Measurements from ENCODE around the gene OR51G2.

Gene OR51G2

DNA sequence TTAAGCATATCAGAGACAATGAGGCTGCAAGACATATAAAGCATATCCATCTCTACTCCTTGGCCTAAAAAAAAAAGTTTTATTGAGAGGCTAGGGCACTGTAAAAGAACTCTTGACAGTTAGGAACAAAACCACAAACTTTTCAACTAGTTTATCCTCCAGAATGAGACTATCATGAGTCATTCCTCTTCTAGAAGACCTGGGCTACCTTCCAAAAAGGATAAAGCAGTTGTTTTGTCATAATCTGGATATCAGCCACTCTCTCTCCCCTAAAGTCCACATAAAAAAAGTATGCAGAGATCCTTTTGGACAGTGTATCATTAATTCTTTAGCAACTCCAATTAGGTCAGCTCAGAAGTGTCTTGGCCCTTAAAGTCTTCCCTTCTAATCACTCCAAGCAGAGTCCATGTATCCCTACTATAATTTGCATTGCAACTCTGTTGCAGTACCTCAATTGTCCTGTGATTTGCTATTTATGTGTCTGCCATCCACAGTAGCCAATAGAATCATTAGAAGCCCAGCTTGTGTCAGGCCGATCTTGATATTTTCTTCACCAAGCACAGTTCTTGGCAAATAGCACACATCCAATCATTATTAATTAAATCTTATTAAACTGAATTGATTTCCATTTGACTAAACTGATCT, 27.0 kb downstream of the OR51G2 start:
- Histone ChIP-seq H3K27me3 (replicated peaks in 2 of 5; ENCODE audit: control insufficient read depth in 4 of 5, insufficient read depth in 5 of 5, low read length in 4 of 5) (peaks cover 0 to 3% (median 0%) of the 10 kb centered on the region in 5 experiments), H3K36me3 (ENCODE audit: control insufficient read depth in 4 of 4, insufficient read depth in 4 of 4, low read length in 3 of 4) (no peaks in the 10 kb centered on the region), H3K27ac (ENCODE audit: insufficient read depth in 1 of 2, low read depth in 1 of 2, low read length in 2 of 2, poor library complexity in 1 of 2, severe bottlenecking in 2 of 2) (no peak overlapping the region), H3K4me3 (ENCODE audit: control insufficient read depth in 1 of 7, extremely low read depth in 1 of 7, insufficient read depth in 4 of 7, low read depth in 2 of 7, low read length in 6 of 7) (no peak overlapping the region), H3K4me1 (ENCODE audit: control extremely low read depth in 1 of 4, control insufficient read depth in 4 of 4, insufficient read depth in 4 of 4, low read length in 3 of 4) (no peaks in the 10 kb centered on the region), H3K9me3 (ENCODE audit: control extremely low read depth in 1 of 5, control insufficient read depth in 4 of 5, insufficient read depth in 2 of 5, low read depth in 1 of 5, low read length in 4 of 5) (no peaks in the 10 kb centered on the region)
- no CpG with 5 or more reads among the region's 1 CpG for WGBS (ENCODE audit: insufficient coverage)
- ChIA-PET CTCF (no interaction called here), POLR2A (no interaction called here)
- peak in 2 of 3 donors; percentile 1 to 32 for DNase-seq

DNA sequence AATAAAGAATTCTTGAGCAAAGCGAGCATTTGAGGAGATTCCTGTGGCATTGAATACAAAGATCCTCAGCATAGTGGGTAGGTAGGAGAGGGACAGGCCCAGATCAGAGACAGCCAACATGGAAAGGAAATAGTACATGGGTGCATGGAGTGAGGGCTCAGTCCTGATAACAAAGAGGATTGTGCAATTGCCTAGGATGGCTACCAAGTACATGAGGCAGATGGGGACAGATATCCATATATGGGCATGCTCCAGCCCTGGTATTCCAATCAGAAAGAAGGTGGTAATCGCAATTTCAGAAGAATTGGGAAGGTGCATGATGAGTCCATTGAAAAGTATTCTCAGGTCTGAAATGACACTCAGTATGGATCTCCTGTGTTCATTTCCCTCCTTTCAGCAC, 28.9 kb downstream of the OR51G2 start:
- no peaks in the 10 kb centered on the region for H3K27me3 ChIP-seq (replicated peaks in 2 of 5; ENCODE audit: control insufficient read depth in 4 of 5, insufficient read depth in 5 of 5, low read length in 4 of 5)
- no peak overlapping the region for H3K4me3 ChIP-seq (ENCODE audit: control insufficient read depth in 1 of 7, extremely low read depth in 1 of 7, insufficient read depth in 4 of 7, low read depth in 2 of 7, low read length in 6 of 7)
- no peaks in the 10 kb centered on the region for H3K36me3 ChIP-seq (ENCODE audit: control insufficient read depth in 4 of 4, insufficient read depth in 4 of 4, low read length in 3 of 4)
- no peak overlapping the region for H3K27ac ChIP-seq (ENCODE audit: insufficient read depth in 1 of 2, low read depth in 1 of 2, low read length in 2 of 2, poor library complexity in 1 of 2, severe bottlenecking in 2 of 2)
- no peak for DNase-seq
- H3K9me3 ChIP-seq (ENCODE audit: control extremely low read depth in 1 of 5, control insufficient read depth in 4 of 5, insufficient read depth in 2 of 5, low read depth in 1 of 5, low read length in 4 of 5): no peaks in the 10 kb centered on the region
- WGBS (ENCODE audit: insufficient coverage): 100% methylated on average over 2 of the region's 2 CpGs
- POLR2A ChIA-PET: no interaction called here
- CTCF ChIA-PET: no interaction called here
- no peaks in the 10 kb centered on the region for H3K4me1 ChIP-seq (ENCODE audit: control extremely low read depth in 1 of 4, control insufficient read depth in 4 of 4, insufficient read depth in 4 of 4, low read length in 3 of 4)

DNA sequence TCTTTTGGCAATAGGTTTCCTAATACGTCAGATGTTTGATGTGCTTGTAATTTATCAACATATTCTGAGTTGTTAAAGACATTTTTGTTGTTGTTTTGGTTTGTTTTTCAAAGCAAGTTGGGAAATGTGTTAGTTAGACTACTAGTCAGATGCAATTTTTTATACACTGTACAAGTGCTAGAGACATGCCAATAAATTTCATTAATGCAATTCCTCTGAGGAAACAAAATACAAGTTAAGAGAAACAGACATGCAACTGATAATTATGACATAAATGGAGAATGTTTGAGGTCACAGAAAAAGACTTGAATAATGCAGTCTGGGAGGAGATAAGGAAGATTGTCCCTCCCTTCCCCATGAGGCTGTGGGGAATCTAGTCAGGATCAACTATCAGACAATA, 31.6 kb downstream of the OR51G2 start:
- CTCF ChIA-PET: no interaction called here
- no peak overlapping the region for H3K27ac ChIP-seq (ENCODE audit: insufficient read depth in 1 of 2, low read depth in 1 of 2, low read length in 2 of 2, poor library complexity in 1 of 2, severe bottlenecking in 2 of 2)
- POLR2A ChIA-PET: no interaction called here
- DNase-seq: no peak
- no peak overlapping the region for H3K4me3 ChIP-seq (ENCODE audit: control insufficient read depth in 1 of 7, extremely low read depth in 1 of 7, insufficient read depth in 4 of 7, low read depth in 2 of 7, low read length in 6 of 7)
- H3K27me3 ChIP-seq (replicated peaks in 2 of 5; ENCODE audit: control insufficient read depth in 4 of 5, insufficient read depth in 5 of 5, low read length in 4 of 5): no peaks in the 10 kb centered on the region
- no peaks in the 10 kb centered on the region for H3K9me3 ChIP-seq (ENCODE audit: control extremely low read depth in 1 of 5, control insufficient read depth in 4 of 5, insufficient read depth in 2 of 5, low read depth in 1 of 5, low read length in 4 of 5)
- H3K4me1 ChIP-seq (ENCODE audit: control extremely low read depth in 1 of 4, control insufficient read depth in 4 of 4, insufficient read depth in 4 of 4, low read length in 3 of 4): no peaks in the 10 kb centered on the region
- WGBS (ENCODE audit: insufficient coverage): no CpG with 5 or more reads among the region's 1 CpG
- no peaks in the 10 kb centered on the region for H3K36me3 ChIP-seq (ENCODE audit: control insufficient read depth in 4 of 4, insufficient read depth in 4 of 4, low read length in 3 of 4)

DNA sequence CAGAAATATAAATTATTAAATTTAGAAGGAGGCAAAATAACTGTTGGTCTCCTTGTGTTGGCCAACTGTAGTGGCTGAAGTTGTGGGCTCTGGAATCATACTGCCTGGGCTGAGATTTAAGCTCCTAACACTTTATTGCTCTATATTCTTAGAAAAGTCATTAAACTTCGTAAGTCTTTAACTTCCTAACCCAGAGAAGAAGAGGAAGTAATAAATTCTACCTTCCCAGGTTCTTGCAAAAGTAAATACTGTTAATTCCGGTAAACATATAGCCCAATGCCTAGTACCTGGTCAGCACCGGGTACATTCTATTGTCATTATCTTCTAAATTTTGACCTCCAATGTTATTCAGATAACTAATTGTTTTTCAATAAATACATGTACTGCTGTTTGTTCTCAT, 33.0 kb downstream of the OR51G2 start:
- POLR2A ChIA-PET: no interaction called here
- Histone ChIP-seq H3K9me3 (ENCODE audit: control extremely low read depth in 1 of 5, control insufficient read depth in 4 of 5, insufficient read depth in 2 of 5, low read depth in 1 of 5, low read length in 4 of 5) (no peaks in the 10 kb centered on the region), H3K27ac (ENCODE audit: insufficient read depth in 1 of 2, low read depth in 1 of 2, low read length in 2 of 2, poor library complexity in 1 of 2, severe bottlenecking in 2 of 2) (no peak overlapping the region), H3K4me1 (ENCODE audit: control extremely low read depth in 1 of 4, control insufficient read depth in 4 of 4, insufficient read depth in 4 of 4, low read length in 3 of 4) (no peaks in the 10 kb centered on the region), H3K27me3 (replicated peaks in 2 of 5; ENCODE audit: control insufficient read depth in 4 of 5, insufficient read depth in 5 of 5, low read length in 4 of 5) (peaks cover 0 to 1% (median 0%) of the 10 kb centered on the region in 5 experiments), H3K4me3 (ENCODE audit: control insufficient read depth in 1 of 7, extremely low read depth in 1 of 7, insufficient read depth in 4 of 7, low read depth in 2 of 7, low read length in 6 of 7) (no peak overlapping the region), H3K36me3 (ENCODE audit: control insufficient read depth in 4 of 4, insufficient read depth in 4 of 4, low read length in 3 of 4) (no peaks in the 10 kb centered on the region)
- DNase-seq: no peak
- whole genome bisulfite sequencing (ENCODE audit: insufficient coverage): no CpG with 5 or more reads among the region's 3 CpGs
- CTCF ChIA-PET: no interaction called here

DNA sequence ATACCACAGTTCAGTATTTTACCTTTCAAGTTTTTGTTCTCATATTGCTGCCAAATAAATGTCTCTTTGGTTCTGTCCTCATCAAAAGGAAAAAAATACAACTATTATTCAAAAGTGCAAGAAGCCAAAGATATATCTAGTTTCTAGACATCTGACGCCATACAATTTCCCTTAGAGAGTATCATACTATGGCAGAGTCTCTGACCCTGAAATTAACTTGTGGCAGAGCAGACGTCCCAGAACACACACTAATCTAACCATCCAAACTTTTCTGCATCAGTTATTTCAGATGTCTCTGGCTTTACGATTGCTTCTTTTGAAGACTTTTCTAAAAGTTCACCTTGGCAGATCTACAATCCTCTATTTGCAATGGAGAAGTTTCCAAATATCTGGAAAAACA, 34.8 kb downstream of the OR51G2 start:
- no peaks in the 10 kb centered on the region for H3K4me1 ChIP-seq (ENCODE audit: control extremely low read depth in 1 of 4, control insufficient read depth in 4 of 4, insufficient read depth in 4 of 4, low read length in 3 of 4)
- WGBS (ENCODE audit: insufficient coverage): 92% methylated on average over 2 of the region's 3 CpGs
- CTCF ChIA-PET: no interaction called here

DNA sequence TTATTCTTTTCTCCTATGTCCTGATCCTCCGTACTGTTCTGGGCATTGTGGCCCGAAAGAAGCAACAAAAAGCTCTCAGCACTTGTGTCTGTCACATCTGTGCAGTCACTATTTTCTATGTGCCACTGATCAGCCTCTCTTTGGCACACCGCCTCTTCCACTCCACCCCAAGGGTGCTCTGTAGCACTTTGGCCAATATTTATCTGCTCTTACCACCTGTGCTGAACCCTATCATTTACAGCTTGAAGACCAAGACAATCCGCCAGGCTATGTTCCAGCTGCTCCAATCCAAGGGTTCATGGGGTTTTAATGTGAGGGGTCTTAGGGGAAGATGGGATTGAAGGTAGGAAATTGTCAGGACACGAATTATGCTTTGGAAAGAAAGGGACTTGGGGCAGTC, 36.6 kb downstream of the OR51G2 start:
- Histone ChIP-seq H3K36me3 (ENCODE audit: control insufficient read depth in 4 of 4, insufficient read depth in 4 of 4, low read length in 3 of 4) (no peaks in the 10 kb centered on the region), H3K4me1 (ENCODE audit: control extremely low read depth in 1 of 4, control insufficient read depth in 4 of 4, insufficient read depth in 4 of 4, low read length in 3 of 4) (no peaks in the 10 kb centered on the region), H3K9me3 (ENCODE audit: control extremely low read depth in 1 of 5, control insufficient read depth in 4 of 5, insufficient read depth in 2 of 5, low read depth in 1 of 5, low read length in 4 of 5) (no peaks in the 10 kb centered on the region), H3K4me3 (ENCODE audit: control insufficient read depth in 1 of 7, extremely low read depth in 1 of 7, insufficient read depth in 4 of 7, low read depth in 2 of 7, low read length in 6 of 7) (no peak overlapping the region), H3K27ac (ENCODE audit: insufficient read depth in 1 of 2, low read depth in 1 of 2, low read length in 2 of 2, poor library complexity in 1 of 2, severe bottlenecking in 2 of 2) (no peak overlapping the region), H3K27me3 (replicated peaks in 2 of 5; ENCODE audit: control insufficient read depth in 4 of 5, insufficient read depth in 5 of 5, low read length in 4 of 5) (peaks cover 0 to 1% (median 0%) of the 10 kb centered on the region in 5 experiments)
- WGBS (ENCODE audit: insufficient coverage): 96% methylated on average over 3 of the region's 5 CpGs
- DNase-seq: no peak
- CTCF ChIA-PET: no interaction called here
- POLR2A ChIA-PET: no interaction called here

More for the DNA sequence above, 34.8 kb downstream of the OR51G2 start:
- peaks cover 0 to 1% (median 0%) of the 10 kb centered on the region in 5 experiments for H3K27me3 ChIP-seq (replicated peaks in 2 of 5; ENCODE audit: control insufficient read depth in 4 of 5, insufficient read depth in 5 of 5, low read length in 4 of 5)
- DNase-seq: no peak
- POLR2A ChIA-PET: no interaction called here
- no peaks in the 10 kb centered on the region for H3K9me3 ChIP-seq (ENCODE audit: control extremely low read depth in 1 of 5, control insufficient read depth in 4 of 5, insufficient read depth in 2 of 5, low read depth in 1 of 5, low read length in 4 of 5)
- H3K4me3 ChIP-seq (ENCODE audit: control insufficient read depth in 1 of 7, extremely low read depth in 1 of 7, insufficient read depth in 4 of 7, low read depth in 2 of 7, low read length in 6 of 7): no peak overlapping the region
- H3K27ac ChIP-seq (ENCODE audit: insufficient read depth in 1 of 2, low read depth in 1 of 2, low read length in 2 of 2, poor library complexity in 1 of 2, severe bottlenecking in 2 of 2): no peak overlapping the region
- no peaks in the 10 kb centered on the region for H3K36me3 ChIP-seq (ENCODE audit: control insufficient read depth in 4 of 4, insufficient read depth in 4 of 4, low read length in 3 of 4)

DNA sequence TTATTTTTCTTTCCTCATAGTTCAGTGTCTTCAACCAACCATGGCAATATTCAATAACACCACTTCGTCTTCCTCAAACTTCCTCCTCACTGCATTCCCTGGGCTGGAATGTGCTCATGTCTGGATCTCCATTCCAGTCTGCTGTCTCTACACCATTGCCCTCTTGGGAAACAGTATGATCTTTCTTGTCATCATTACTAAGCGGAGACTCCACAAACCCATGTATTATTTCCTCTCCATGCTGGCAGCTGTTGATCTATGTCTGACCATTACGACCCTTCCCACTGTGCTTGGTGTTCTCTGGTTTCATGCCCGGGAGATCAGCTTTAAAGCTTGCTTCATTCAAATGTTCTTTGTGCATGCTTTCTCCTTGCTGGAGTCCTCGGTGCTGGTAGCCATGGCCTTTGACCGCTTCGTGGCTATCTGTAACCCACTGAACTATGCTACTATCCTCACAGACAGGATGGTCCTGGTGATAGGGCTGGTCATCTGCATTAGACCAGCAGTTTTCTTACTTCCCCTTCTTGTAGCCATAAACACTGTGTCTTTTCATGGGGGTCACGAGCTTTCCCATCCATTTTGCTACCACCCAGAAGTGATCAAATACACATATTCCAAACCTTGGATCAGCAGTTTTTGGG, 37.2 kb downstream of the OR51G2 start, which contains the start of gene OR51T1:
Gene OR51T1, plus strand, starts transcription at position 41 of the 641 bp plus-strand sequence. Its CDS starts 0 bp downstream, at position 41.
- Histone ChIP-seq H3K4me3 (ENCODE audit: control insufficient read depth in 1 of 7, extremely low read depth in 1 of 7, insufficient read depth in 4 of 7, low read depth in 2 of 7, low read length in 6 of 7) (no peak within 1 kb of the TSS), H3K27ac (ENCODE audit: insufficient read depth in 1 of 2, low read depth in 1 of 2, low read length in 2 of 2, poor library complexity in 1 of 2, severe bottlenecking in 2 of 2) (no peak within 1 kb of the TSS), H3K27me3 (replicated peaks in 2 of 5; ENCODE audit: control insufficient read depth in 4 of 5, insufficient read depth in 5 of 5, low read length in 4 of 5) (peaks cover 0 to 1% (median 0%) of the 10 kb centered on the region in 5 experiments), H3K4me1 (ENCODE audit: control extremely low read depth in 1 of 4, control insufficient read depth in 4 of 4, insufficient read depth in 4 of 4, low read length in 3 of 4) (no peaks in the 10 kb centered on the region), H3K9me3 (ENCODE audit: control extremely low read depth in 1 of 5, control insufficient read depth in 4 of 5, insufficient read depth in 2 of 5, low read depth in 1 of 5, low read length in 4 of 5) (no peaks in the 10 kb centered on the region), H3K36me3 (ENCODE audit: control insufficient read depth in 4 of 4, insufficient read depth in 4 of 4, low read length in 3 of 4) (no peaks in the 10 kb centered on the region)
- ChIA-PET POLR2A (no interaction called here), CTCF (no interaction called here)
- no peak for DNase-seq
- WGBS (ENCODE audit: insufficient coverage): 97% methylated on average over 5 of the region's 8 CpGs
